H1 (cell line): ENCODE data around the gene GLTPD2. TPM values are rescaled to one million over a fixed set of nuclear protein-coding genes. Genes with fewer than 3 reads are reported as not detected.

ENCODE experiments used
- CTCF ChIA-PET: fragments of 300-600 bp; sonication (Branson Sonifier 250); formaldehyde crosslinking; loops from one replicate; lab custom pipeline; 2021; ENCODE audit not compliant: partially characterized antibody; lab: Charles Lee
- POLR2A ChIA-PET: fragments of 300-600 bp; sonication (Branson Sonifier 250); formaldehyde crosslinking; loops from one replicate; lab custom pipeline; 2021; ENCODE audit warnings: inconsistent platforms; ENCODE audit not compliant: partially characterized antibody; lab: Charles Lee
- DNase-seq, 2 experiments: peaks; one replicate each; pipeline versions ENCODE4 v3.0.0 to v3.0.0-alpha.2; 2010 to 2022; ENCODE audit warnings: low spot score in 2 of 2, low read depth in 1 of 2, mixed read lengths in 1 of 2
- FAIRE-seq: peaks from 2 replicates; lab custom pipeline; 2011; peaks lifted over from hg19 to GRCh38; lab: Jason Lieb, UNC
- H2AFZ ChIP-seq: 2 replicates; pipeline ENCODE4 v1.8.1; 2012; ENCODE audit warnings: low read length, inconsistent platforms
- H2AK5ac ChIP-seq: 2 replicates; pipeline ENCODE4 v1.6.1; 2013; ENCODE audit warnings: low read depth, low read length
- H2BK120ac ChIP-seq: replicated peaks from 2 replicates; pipeline ENCODE3; 2013; ENCODE audit warnings: low read depth, low read length, inconsistent platforms
- H2BK12ac ChIP-seq: 2 replicates; pipeline ENCODE4 v1.6.1; 2013; ENCODE audit warnings: low read depth, low read length
- H2BK15ac ChIP-seq: 2 replicates; pipeline ENCODE4 v1.6.1; 2013; ENCODE audit warnings: low read length
- H2BK20ac ChIP-seq: 2 replicates; pipeline ENCODE4 v1.6.1; 2013; ENCODE audit warnings: low read length
- H2BK5ac ChIP-seq: 2 replicates; pipeline ENCODE4 v1.6.1; 2013; ENCODE audit warnings: low read depth, low read length
- H3K14ac ChIP-seq: 2 replicates; pipeline ENCODE4 v1.6.1; 2013; ENCODE audit warnings: inconsistent platforms; ENCODE audit not compliant: insufficient read length
- H3K18ac ChIP-seq: 2 replicates; pipeline ENCODE4 v1.6.1; 2013; ENCODE audit warnings: low read length; ENCODE audit errors: extremely low read depth
- H3K23ac ChIP-seq: 2 replicates; pipeline ENCODE4 v1.6.1; 2013; ENCODE audit warnings: inconsistent platforms; ENCODE audit not compliant: insufficient read length
- H3K23me2 ChIP-seq: 2 replicates; pipeline ENCODE4 v1.6.1; 2013; ENCODE audit warnings: low read depth, low read length
- H3K27ac ChIP-seq: 2 replicates; pipeline ENCODE4 v1.6.1; 2011; ENCODE audit warnings: low read depth, low read length, inconsistent platforms
- H3K27me3 ChIP-seq, 4 experiments: replicated peaks in 1 of 4; 1 replicate in 1 of 4; 2 replicates in 3 of 4; pipeline versions ENCODE4 v1.6.1 to v1.8.1; 2011 to 2013; ENCODE audit warnings: low read length in 3 of 4, mild to moderate bottlenecking in 3 of 4, inconsistent platforms in 2 of 4, mixed read lengths in 2 of 4, moderate library complexity in 1 of 4; ENCODE audit not compliant: control insufficient read depth in 3 of 4, insufficient read depth in 3 of 4; ENCODE audit errors: extremely low read depth in 1 of 4
- H3K36me3 ChIP-seq, 4 experiments: 2 replicates each; pipeline versions ENCODE4 v1.6.1 to v1.8.1; 2011 to 2013; ENCODE audit warnings: mild to moderate bottlenecking in 4 of 4, low read length in 3 of 4, moderate library complexity in 2 of 4, control low read depth in 1 of 4, inconsistent platforms in 1 of 4; ENCODE audit not compliant: insufficient read depth in 4 of 4, control insufficient read depth in 2 of 4
- H3K4ac ChIP-seq: replicated peaks from 2 replicates; pipeline ENCODE3; 2013; ENCODE audit warnings: low read length, low read depth, mixed read lengths, inconsistent platforms; ENCODE audit not compliant: insufficient read length
- H3K4me1 ChIP-seq, 4 experiments: replicated peaks in 1 of 4; 1 replicate in 1 of 4; 2 replicates in 3 of 4; pipeline versions ENCODE4 v1.6.1 to v1.8.1; 2011 to 2013; ENCODE audit warnings: low read length in 3 of 4, inconsistent platforms in 2 of 4, mixed read lengths in 1 of 4; ENCODE audit not compliant: insufficient read depth in 4 of 4, control insufficient read depth in 3 of 4
- H3K4me2 ChIP-seq, 2 experiments: 2 replicates each; pipeline versions ENCODE4 v1.6.1 to v1.8.1; 2011 to 2013; ENCODE audit warnings: low read depth in 2 of 2, low read length in 2 of 2, control low read depth in 1 of 2, inconsistent platforms in 1 of 2, mild to moderate bottlenecking in 1 of 2; ENCODE audit not compliant: insufficient read depth in 1 of 2
- H3K4me3 ChIP-seq, 4 experiments: fragments of 200-600, 300-600 bp in 1 of 4; sonication (generic), shearing (Covaris generic), sonication (Bioruptor Twin) in 1 of 4; 2 replicates each; pipeline versions ENCODE4 v1.5.1 to v1.8.1; 2011 to 2016; ENCODE audit warnings: low read length in 4 of 4, low read depth in 3 of 4, control low read depth in 2 of 4, inconsistent platforms in 2 of 4, mild to moderate bottlenecking in 2 of 4, mixed read lengths in 1 of 4, moderate library complexity in 1 of 4; ENCODE audit not compliant: insufficient read depth in 2 of 4; ENCODE audit errors: extremely low read depth in 1 of 4
- H3K56ac ChIP-seq: replicated peaks from 2 replicates; pipeline ENCODE3; 2013; ENCODE audit warnings: low read depth, mild to moderate bottlenecking, mixed read lengths, low read length, inconsistent platforms; ENCODE audit not compliant: insufficient read length
- H3K79me1 ChIP-seq: 2 replicates; pipeline ENCODE4 v1.6.1; 2013; ENCODE audit warnings: low read depth, low read length, control low read depth
- H3K79me2 ChIP-seq, 2 experiments: 2 replicates each; pipeline versions ENCODE4 v1.6.1 to v1.8.1; 2012 to 2013; ENCODE audit warnings: low read length in 2 of 2, mild to moderate bottlenecking in 2 of 2, inconsistent platforms in 1 of 2; ENCODE audit not compliant: insufficient read depth in 2 of 2, control insufficient read depth in 1 of 2
- H3K9ac ChIP-seq, 4 experiments: replicated peaks in 1 of 4; 1 replicate in 1 of 4; 2 replicates in 3 of 4; pipeline versions ENCODE4 v1.6.1 to v1.8.1; 2011 to 2013; ENCODE audit warnings: low read depth in 3 of 4, low read length in 3 of 4, control low read depth in 2 of 4, mild to moderate bottlenecking in 2 of 4, moderate library complexity in 2 of 4, inconsistent platforms in 1 of 4; ENCODE audit errors: extremely low read depth in 1 of 4
- H3K9me3 ChIP-seq, 2 experiments: 2 replicates each; pipeline versions ENCODE4 v1.6.1 to v1.8.1; 2012 to 2013; ENCODE audit warnings: mild to moderate bottlenecking in 2 of 2, moderate library complexity in 2 of 2, control low read depth in 1 of 2, inconsistent platforms in 1 of 2, low read depth in 1 of 2, low read length in 1 of 2, mixed read lengths in 1 of 2; ENCODE audit not compliant: insufficient read depth in 2 of 2
- H4K20me1 ChIP-seq, 2 experiments: replicated peaks in 1 of 2; 2 replicates each; pipeline versions ENCODE3 to v1.8.1; 2011 to 2013; ENCODE audit warnings: inconsistent platforms in 2 of 2, low read length in 2 of 2, mild to moderate bottlenecking in 1 of 2; ENCODE audit not compliant: insufficient read depth in 2 of 2, control insufficient read depth in 1 of 2
- H4K5ac ChIP-seq: 2 replicates; pipeline ENCODE4 v1.6.1; 2013; ENCODE audit warnings: low read length, low read depth, mixed read lengths, inconsistent platforms; ENCODE audit not compliant: insufficient read length
- H4K8ac ChIP-seq: 2 replicates; pipeline ENCODE4 v1.8.0; 2013; ENCODE audit warnings: mild to moderate bottlenecking, moderate library complexity, low read length, inconsistent platforms; ENCODE audit not compliant: insufficient read depth; ENCODE audit errors: extremely low read depth
- H4K91ac ChIP-seq: replicated peaks from 2 replicates; pipeline ENCODE3; 2013; ENCODE audit warnings: low read length, mixed read lengths, inconsistent platforms; ENCODE audit not compliant: insufficient read length
- BACH1 ChIP-seq: IDR thresholded peaks from 2 replicates; pipeline ENCODE4 v1.6.1; 2012; ENCODE audit warnings: low read length, improper control_type of control experiment
- CHD2 ChIP-seq: IDR thresholded peaks from 2 replicates; pipeline ENCODE4 v1.6.1; 2012; ENCODE audit warnings: low read length, improper control_type of control experiment
- GTF2F1 ChIP-seq: IDR thresholded peaks from 2 replicates; pipeline ENCODE4 v1.6.1; 2012; ENCODE audit warnings: low read depth, low read length, improper control_type of control experiment, borderline replicate concordance
- NANOG ChIP-seq: IDR thresholded peaks from 2 replicates; pipeline ENCODE4 v1.6.1; 2011; ENCODE audit warnings: low read length, low read depth, mild to moderate bottlenecking, inconsistent platforms; ENCODE audit not compliant: insufficient read depth, poor library complexity, severe bottlenecking
- POLR2AphosphoS5 ChIP-seq: IDR thresholded peaks from 2 replicates; pipeline ENCODE4 v1.6.1; 2011; ENCODE audit warnings: low read depth, low read length
- RBBP5 ChIP-seq: IDR thresholded peaks from 2 replicates; pipeline ENCODE4 v1.7.1; 2012; ENCODE audit warnings: low read depth, mild to moderate bottlenecking, inconsistent platforms, low read length, moderate library complexity, borderline replicate concordance
- RNF2 ChIP-seq: fragments of 200-900, 300-1000 bp; sonication (generic); IDR thresholded peaks from 2 replicates; pipeline ENCODE4 v1.7.1; 2016; ENCODE audit warnings: borderline replicate concordance, low read depth, mild to moderate bottlenecking, antibody characterized with exemption, low read length; ENCODE audit not compliant: poor library complexity, severe bottlenecking; ENCODE audit errors: missing control alignments
- SIX5 ChIP-seq: IDR thresholded peaks from 2 replicates; pipeline ENCODE4 v1.6.1; 2011; ENCODE audit warnings: mild to moderate bottlenecking, low read depth, low read length
- SP1 ChIP-seq: IDR thresholded peaks from 2 replicates; pipeline ENCODE4 v1.6.1; 2011; ENCODE audit warnings: low read depth, low read length
- SP2 ChIP-seq: IDR thresholded peaks from 2 replicates; pipeline ENCODE4 v1.6.1; 2012; ENCODE audit warnings: mild to moderate bottlenecking, low read length, inconsistent platforms
- WGBS, 2 experiments: shearing (Covaris generic) in 1 of 2; methylation state at CpG; one replicate each; pipeline versions ENCODE4 v1.1.6 to v1.1.7; 2013 to 2015; ENCODE audit warnings: low lambda C conversion rate in 2 of 2, mixed read lengths in 2 of 2, inconsistent platforms in 1 of 2, low coverage in 1 of 2, missing lambda C conversion rate in 1 of 2; ENCODE audit not compliant: insufficient replicate concordance in 2 of 2, insufficient coverage in 1 of 2, insufficient read length in 1 of 2; ENCODE audit errors: extremely low coverage in 1 of 2, missing lambda C conversion rate in 1 of 2; 5-methylcytosine and 5-hydroxymethylcytosine counted together
- polyA plus RNA-seq, 7 experiments: library from polyadenylated mRNA; depleted of rRNA in 3 of 7; stranded (reverse) in 5 of 7; unstranded in 2 of 7; fragments of >200 nt in 5 of 7; fragments of 200-250 nt in 2 of 7; gene quantifications; 1 replicate in 5 of 7; 2 replicates in 1 of 7; 4 replicates in 1 of 7; pipeline versions ENCODE4 v1.2.1 to v1.2.3, GENCODE V29; 2011 to 2013; ENCODE audit warnings: missing spikeins in 2 of 7, mixed read lengths in 2 of 7
- total RNA-seq: library from RNA; stranded (reverse); fragmentation: NEBNext Ultra II Directional; extraction: Animal tissue kit (Norgen Biotek cat#: 25700); gene quantifications from 2 replicates; pipeline ENCODE4 v1.2.1, GENCODE V29; 2021
- TF ChIP-seq, protein P1 (sequence below): IDR thresholded peaks from 2 replicates; pipeline ENCODE4 v1.6.1; 2011; ENCODE audit warnings: low read depth, mild to moderate bottlenecking, low read length; ENCODE audit not compliant: insufficient read depth
- TF ChIP-seq, protein P2 (sequence below): IDR thresholded peaks from 2 replicates; pipeline ENCODE4 v1.6.1; 2012; ENCODE audit warnings: low read length, inconsistent platforms

The GLTPD2 gene
- total and polyA plus RNA-seq, 2 of the 8 experiments (the other 6 are each of a cell fraction or from before 2014, with no cell fraction given): not detected

DNA sequence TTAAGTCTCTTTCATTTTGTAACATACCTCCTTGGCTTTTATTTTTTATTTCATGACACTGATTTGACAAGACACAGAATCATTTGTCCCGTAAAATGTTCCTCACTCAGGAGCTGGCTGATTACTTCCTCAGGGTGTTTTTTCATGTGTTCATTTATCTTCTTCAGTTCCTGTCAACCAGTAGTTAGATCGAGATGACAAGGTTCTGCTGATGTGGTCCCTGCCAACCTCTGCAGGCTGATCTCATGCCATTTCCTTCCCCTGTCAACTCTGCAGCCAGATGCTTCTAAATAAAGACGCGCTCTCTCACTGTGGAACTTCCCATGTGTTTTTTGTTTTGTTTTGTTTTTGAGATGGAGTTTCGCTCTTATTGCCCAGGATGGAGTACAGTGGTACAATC is 40.9 kb upstream of the GLTPD2 start:
- no peak overlapping the region for H2BK15ac ChIP-seq
- peaks cover 7% of the 10 kb centered on the region; the same call in 1 of the 2 replicates for H3K23me2 ChIP-seq
- no peaks in the 10 kb centered on the region for H4K20me1 ChIP-seq
- no peaks in the 10 kb centered on the region for H3K79me2 ChIP-seq
- H3K36me3 ChIP-seq: no peaks in the 10 kb centered on the region
- no peak overlapping the region for H3K27ac ChIP-seq
- H3K23ac ChIP-seq: no peak overlapping the region
- no peak overlapping the region for H3K56ac ChIP-seq
- ChIA-PET POLR2A (interaction anchor here (0.6 to 1.6 kb wide), 2 partner anchors 31 to 43 kb away, joined by 3 to 8 read pairs; partner anchors contain the start of gene PELP1), CTCF (interaction anchor here (0.7 to 1.3 kb wide), 3 partner anchors 39 to 134 kb away, joined by 3 to 7 read pairs (median 3); no protein-coding TSS in a partner anchor)
- H2BK20ac ChIP-seq: no peak overlapping the region
- H2BK12ac ChIP-seq: no peak overlapping the region
- no peak overlapping the region for H3K4ac ChIP-seq
- H2AFZ ChIP-seq: no peak overlapping the region
- peaks cover 0 to 9% (median 5%) of the 10 kb centered on the region in 4 experiments; a peak in 4 of 7 replicates for H3K27me3 ChIP-seq
- H4K8ac ChIP-seq: no peak overlapping the region
- H2AK5ac ChIP-seq: no peak overlapping the region
- WGBS, 2 experiments: 93% methylated on average over 5 of the region's 5 CpGs; no CpG with 5 or more reads in 1 of the 2 experiments
- no peak for FAIRE-seq
- DNase-seq: no peak
- H3K4me3 ChIP-seq: no peak overlapping the region
- H2BK5ac ChIP-seq: no peak overlapping the region
- H3K18ac ChIP-seq: no peak overlapping the region
- peaks cover 0 to 3% (median under 1%) of the 10 kb centered on the region in 4 experiments; a peak in 3 of 7 replicates for H3K4me1 ChIP-seq
- H2BK120ac ChIP-seq: no peak overlapping the region
- no peak overlapping the region for H3K14ac ChIP-seq
- no peaks in the 10 kb centered on the region for H3K9me3 ChIP-seq
- H3K9ac ChIP-seq: no peak overlapping the region
- no peak overlapping the region for H4K5ac ChIP-seq
- H4K91ac ChIP-seq: no peak overlapping the region
- H3K79me1 ChIP-seq: no peaks in the 10 kb centered on the region
- H3K4me2 ChIP-seq: no peak overlapping the region
- no peak for TF ChIP-seq SP1
- no peak for TF ChIP-seq BACH1
- TF ChIP-seq NANOG: no peak
- TF ChIP-seq, protein P1, sequence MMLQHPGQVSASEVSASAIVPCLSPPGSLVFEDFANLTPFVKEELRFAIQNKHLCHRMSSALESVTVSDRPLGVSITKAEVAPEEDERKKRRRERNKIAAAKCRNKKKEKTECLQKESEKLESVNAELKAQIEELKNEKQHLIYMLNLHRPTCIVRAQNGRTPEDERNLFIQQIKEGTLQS: no peak
- no peak for TF ChIP-seq GTF2F1
- TF ChIP-seq RBBP5: no peak
- TF ChIP-seq SP2: no peak
- TF ChIP-seq RNF2: no peak
- TF ChIP-seq CHD2: no peak
- TF ChIP-seq POLR2AphosphoS5: no peak
- TF ChIP-seq, protein P2, sequence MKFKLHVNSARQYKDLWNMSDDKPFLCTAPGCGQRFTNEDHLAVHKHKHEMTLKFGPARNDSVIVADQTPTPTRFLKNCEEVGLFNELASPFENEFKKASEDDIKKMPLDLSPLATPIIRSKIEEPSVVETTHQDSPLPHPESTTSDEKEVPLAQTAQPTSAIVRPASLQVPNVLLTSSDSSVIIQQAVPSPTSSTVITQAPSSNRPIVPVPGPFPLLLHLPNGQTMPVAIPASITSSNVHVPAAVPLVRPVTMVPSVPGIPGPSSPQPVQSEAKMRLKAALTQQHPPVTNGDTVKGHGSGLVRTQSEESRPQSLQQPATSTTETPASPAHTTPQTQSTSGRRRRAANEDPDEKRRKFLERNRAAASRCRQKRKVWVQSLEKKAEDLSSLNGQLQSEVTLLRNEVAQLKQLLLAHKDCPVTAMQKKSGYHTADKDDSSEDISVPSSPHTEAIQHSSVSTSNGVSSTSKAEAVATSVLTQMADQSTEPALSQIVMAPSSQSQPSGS: no peak
- no peak for TF ChIP-seq SIX5
